AG04449 (cell line): ENCODE results near the gene PROM2.

Experiments used
- CTCF ChIA-PET: fragments of 350-600 bp; formaldehyde crosslinking; extraction: SDS; loops from one replicate; lab custom pipeline; 2021; ENCODE audit warnings: antibody characterized with exemption; lab: Yijun Ruan, JAX
- POLR2A ChIA-PET: fragments of 400-600, 350-600 bp; formaldehyde crosslinking; extraction: SDS; loops from one replicate; lab custom pipeline; 2020; ENCODE audit warnings: antibody characterized with exemption, inconsistent platforms; lab: Yijun Ruan, JAX
- DNase-seq: peaks from one replicate; pipeline ENCODE4 v3.0.0-alpha.2; 2010; ENCODE audit warnings: low read depth, low spot score
- H3K4me3 ChIP-seq: 2 replicates; pipeline ENCODE4 v1.5.1; 2011; ENCODE audit warnings: low read depth, mild to moderate bottlenecking, control low read depth, low read length
- CTCF ChIP-seq: IDR thresholded peaks from one replicate; pipeline ENCODE4 v1.5.1; 2011; ENCODE audit warnings: mild to moderate bottlenecking, moderate library complexity, low read length, control low read depth, inconsistent platforms; ENCODE audit not compliant: insufficient read depth; ENCODE audit errors: missing control alignments

Gene PROM2

GRCh38 chr2:95315801-95316411 lies 41.7 kb downstream of the PROM2 start:
- peak; percentile 31 for DNase-seq
- H3K4me3 ChIP-seq, result no peak overlapping the region
- CTCF ChIA-PET, result interaction anchor here (0.9 to 6.4 kb wide), 5 partner anchors 14 to 84 kb away, joined by 3 to 50 read pairs (median 4); no protein-coding TSS in a partner anchor
- no peak for TF ChIP-seq CTCF
- POLR2A ChIA-PET, result no interaction called here

- DNase-seq, result peak; percentile 46
- POLR2A ChIA-PET, result no interaction called here
- CTCF ChIA-PET, result interaction anchor here (0.9 to 6.4 kb wide), 5 partner anchors 14 to 85 kb away, joined by 3 to 50 read pairs (median 4); no protein-coding TSS in a partner anchor
- no peak for TF ChIP-seq CTCF
- no peak overlapping the region for H3K4me3 ChIP-seq
Measured at GRCh38 chr2:95316466-95317122, 42.3 kb downstream of the PROM2 start.

- no peak for TF ChIP-seq CTCF
Measured at GRCh38 chr2:95317123-95317500, 42.9 kb downstream of the PROM2 start.

GRCh38 chr2:95317665-95318425 lies 43.6 kb downstream of the PROM2 start:
- DNase-seq, result no peak
- no peak for TF ChIP-seq CTCF
- no peak overlapping the region for H3K4me3 ChIP-seq
- CTCF ChIA-PET, result interaction anchor here (4.6 to 6.4 kb wide), 2 partner anchors 27 to 86 kb away, joined by 19 to 50 read pairs; no protein-coding TSS in a partner anchor
- POLR2A ChIA-PET, result interaction anchor here (0.6 kb wide), 1 partner anchor 11 kb away, joined by 3 read pairs; no protein-coding TSS in a partner anchor

More at GRCh38 chr2:95317123-95317500, 42.9 kb downstream of the PROM2 start:
- CTCF ChIA-PET, result interaction anchor here (0.9 to 6.4 kb wide), 4 partner anchors 13 to 85 kb away, joined by 3 to 50 read pairs (median 12); no protein-coding TSS in a partner anchor
- no peak for DNase-seq
- POLR2A ChIA-PET, result interaction anchor here (0.6 kb wide), 1 partner anchor 12 kb away, joined by 3 read pairs; no protein-coding TSS in a partner anchor
- H3K4me3 ChIP-seq, result no peak overlapping the region

- ChIA-PET POLR2A (no interaction called here), CTCF (interaction anchor here (4.6 to 6.4 kb wide), 2 partner anchors 26 to 87 kb away, joined by 19 to 50 read pairs; no protein-coding TSS in a partner anchor)
- no peak overlapping the region for H3K4me3 ChIP-seq
- TF ChIP-seq CTCF, result no peak
- no peak for DNase-seq
Measured at GRCh38 chr2:95318431-95319220, 44.4 kb downstream of the PROM2 start.
